H54 (cell line): Measurements from ENCODE around the gene RDM1.

Experiments used
- DNase-seq: peaks from one replicate; pipeline ENCODE4 v3.0.0; 2011; ENCODE audit warnings: low spot score, mixed read lengths; ENCODE audit not compliant: insufficient read length
- FAIRE-seq: peaks from 3 replicates; lab custom pipeline; 2011; peaks lifted over from hg19 to GRCh38; lab: Jason Lieb, UNC
- POLR2A ChIP-seq: IDR thresholded peaks from 2 replicates; pipeline ENCODE4 v1.6.1; 2011; ENCODE audit warnings: low read depth, mild to moderate bottlenecking, low read length

RDM1 gene

DNA sequence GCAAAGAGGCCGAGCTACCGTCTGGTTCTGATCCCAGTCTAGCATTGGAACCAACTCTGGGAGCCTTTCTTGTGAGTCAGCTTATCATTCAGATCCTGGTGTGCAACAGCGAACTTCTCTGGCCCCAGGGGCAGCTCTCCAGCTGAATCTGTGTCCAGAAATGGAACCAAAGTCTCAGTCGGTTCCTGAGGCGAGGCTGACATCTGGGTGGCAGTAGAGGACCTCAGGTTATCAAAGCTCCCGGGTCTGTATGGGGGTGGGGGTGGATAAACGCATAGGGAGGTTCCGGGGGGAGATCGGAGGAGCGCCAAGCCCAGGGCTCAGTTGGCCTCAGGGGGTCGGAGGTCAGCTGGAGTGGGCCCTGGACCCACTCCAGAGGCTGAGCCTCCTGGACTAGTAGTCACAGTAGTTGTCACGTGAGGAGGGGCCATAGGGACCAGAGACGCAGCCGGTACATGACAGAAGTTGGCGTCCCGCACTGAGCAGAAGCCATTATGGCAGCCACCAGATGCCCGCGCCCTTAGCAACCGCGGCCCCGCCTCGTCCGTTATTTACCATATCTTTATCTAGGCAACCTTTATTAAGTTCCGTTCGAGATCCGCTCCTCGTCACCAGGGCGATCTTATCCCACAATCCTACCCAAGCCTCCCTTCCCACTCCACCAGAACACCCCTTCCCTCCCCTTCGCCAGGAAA lies 12.9 kb downstream of the RDM1 start:
- TF ChIP-seq POLR2A: no peak
- no peak for DNase-seq
- no peak for FAIRE-seq

DNA sequence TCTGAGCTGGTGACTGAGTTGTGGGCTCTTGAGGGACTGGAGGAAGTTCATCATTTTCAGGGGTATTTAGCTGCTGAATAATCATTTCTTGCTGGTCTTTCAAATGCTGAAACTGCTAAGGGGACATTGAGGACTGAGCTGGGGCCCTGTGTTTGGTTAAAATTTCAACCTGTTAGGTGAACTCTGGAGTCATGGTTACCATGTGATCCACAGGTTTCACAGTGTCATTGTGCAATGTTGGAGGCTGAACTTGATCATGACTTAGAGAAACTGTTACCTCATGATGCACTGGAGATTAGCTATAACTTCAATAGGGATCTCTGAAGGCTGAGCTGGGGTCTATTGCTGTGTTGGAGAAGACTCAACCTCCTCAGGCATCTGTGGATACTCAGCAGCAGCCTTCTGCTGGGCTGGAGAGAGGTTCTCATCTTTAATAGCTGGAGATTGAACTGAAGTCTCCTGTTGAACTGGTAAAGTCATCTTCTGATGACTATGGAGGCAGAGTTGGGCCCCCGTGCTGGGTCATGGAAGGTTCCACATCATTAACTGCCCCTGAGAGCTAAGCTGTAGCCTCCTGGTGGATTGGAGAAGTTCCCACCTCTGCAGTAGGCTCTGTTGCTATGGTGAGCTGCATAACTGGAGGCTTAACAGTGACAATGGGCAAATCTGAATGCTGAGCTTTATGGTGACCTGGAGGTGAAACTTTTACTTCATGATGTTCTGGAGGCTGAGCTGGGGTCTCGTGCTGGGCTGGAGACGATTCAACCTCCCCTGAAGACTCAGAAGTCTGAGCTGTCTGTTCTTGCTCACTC lies 15.2 kb downstream of the RDM1 start:
- FAIRE-seq: no peak
- TF ChIP-seq POLR2A: no peak
- no peak for DNase-seq

DNA sequence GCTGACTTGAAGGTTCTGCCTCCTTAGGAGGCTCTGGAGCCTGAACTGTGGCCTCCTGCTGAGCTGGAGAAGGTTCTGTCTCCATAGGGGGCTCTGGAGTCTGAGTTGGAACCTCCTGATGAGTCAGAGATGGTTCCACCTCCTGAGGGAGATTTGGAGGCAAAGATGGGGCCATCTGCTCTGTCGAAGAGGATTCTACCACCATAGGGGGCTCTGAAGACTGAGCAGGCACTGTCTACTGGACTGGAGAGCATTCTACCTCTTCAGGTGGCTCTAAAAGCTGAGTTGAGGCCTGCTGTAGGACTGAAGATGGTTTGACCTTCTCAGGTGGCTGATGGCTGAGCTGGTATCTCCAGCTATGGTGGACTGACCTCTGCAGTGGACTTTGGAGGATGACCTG lies 16.2 kb downstream of the RDM1 start:
- FAIRE-seq: no peak
- TF ChIP-seq POLR2A: no peak
- no peak for DNase-seq

DNA sequence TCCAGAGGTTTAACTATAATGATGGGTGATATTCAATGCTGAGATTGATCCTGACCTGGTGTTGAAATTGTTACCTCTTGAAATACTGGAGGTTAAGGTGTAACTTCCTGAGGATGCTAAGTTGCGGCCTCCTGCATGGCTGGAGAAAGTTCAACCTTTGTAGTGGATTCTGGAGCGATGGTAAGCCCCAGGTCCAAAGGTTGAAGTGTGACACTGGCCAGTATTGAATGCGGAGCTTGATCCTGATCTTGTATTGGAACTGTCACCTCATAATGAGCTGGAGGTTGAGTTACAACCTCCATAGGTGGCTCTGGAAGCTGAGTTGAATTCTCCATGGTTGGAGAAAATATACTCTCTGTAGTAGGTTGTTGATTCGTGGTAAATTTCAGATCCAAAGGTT lies 17.0 kb downstream of the RDM1 start:
- DNase-seq (no peak), FAIRE-seq (no peak)
- TF ChIP-seq POLR2A: no peak

DNA sequence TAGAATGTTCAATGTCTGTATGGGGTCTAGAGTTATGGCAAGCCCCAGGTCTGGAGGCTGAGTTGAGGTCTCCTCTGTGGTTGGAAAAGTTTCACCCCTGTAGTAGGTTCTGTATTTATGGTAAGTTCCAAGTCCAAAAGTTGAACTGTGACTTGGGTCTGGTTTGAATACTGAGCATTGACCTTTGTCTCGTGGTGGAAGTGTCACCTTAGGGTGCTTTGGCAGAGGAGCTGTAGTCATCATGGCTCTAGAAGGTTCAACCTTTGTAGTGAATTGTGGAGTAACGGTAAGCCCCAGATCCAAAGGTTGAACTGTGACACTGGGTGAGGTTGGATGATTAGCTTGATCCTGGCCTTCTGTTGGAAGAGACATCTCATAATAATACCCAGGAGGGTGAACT lies 17.6 kb downstream of the RDM1 start:
- FAIRE-seq (no peak), DNase-seq (no peak)
- TF ChIP-seq POLR2A: no peak

DNA sequence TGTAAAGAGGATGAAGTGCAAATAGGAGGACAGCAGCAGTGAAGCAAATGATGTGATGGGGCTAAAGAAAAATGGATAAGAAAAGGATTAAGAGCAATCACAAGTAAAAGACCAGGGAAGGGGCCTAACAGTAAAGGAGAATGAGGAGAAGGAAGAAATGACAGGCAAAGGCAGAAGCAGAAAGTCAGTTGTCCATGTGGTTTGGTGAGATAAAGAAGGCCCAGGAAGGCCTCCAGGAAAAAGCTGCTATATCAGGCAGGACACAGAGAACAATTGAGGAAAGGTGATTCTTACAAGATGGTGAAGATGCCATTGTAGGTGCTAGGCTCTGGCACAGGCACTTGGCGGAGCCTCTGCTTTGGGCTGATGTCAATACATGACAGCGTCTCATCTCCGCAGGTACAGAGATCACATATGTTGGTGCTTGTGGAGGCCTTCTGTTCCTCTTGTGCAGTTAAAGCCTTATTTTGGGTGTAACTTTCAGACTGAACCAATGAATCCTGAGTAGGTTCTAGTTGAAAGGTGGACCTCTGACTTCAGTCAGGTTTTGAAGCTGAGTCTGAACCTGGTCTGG lies 18.1 kb downstream of the RDM1 start:
- DNase-seq (no peak), FAIRE-seq (no peak)
- no peak for TF ChIP-seq POLR2A

DNA sequence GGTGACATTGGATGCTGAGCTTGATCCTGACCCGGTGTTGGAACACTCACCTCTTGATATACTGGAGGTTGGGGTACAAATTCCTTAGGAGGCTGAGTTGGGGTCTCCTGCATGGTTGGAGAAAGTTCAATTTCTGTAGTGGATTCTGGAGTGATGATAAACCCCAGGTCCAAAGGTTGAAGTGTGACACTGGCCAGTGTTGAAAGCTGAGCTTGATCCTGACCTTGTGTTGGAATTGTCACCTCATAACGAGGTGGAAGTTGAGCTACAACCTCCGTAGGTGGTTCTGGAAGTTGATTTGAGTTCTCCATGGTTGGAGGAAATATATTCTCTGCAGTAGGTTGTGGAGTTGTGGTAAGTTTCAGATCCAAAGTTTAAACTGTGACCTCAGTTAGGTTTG lies 21.2 kb downstream of the RDM1 start:
- FAIRE-seq: no peak

DNA sequence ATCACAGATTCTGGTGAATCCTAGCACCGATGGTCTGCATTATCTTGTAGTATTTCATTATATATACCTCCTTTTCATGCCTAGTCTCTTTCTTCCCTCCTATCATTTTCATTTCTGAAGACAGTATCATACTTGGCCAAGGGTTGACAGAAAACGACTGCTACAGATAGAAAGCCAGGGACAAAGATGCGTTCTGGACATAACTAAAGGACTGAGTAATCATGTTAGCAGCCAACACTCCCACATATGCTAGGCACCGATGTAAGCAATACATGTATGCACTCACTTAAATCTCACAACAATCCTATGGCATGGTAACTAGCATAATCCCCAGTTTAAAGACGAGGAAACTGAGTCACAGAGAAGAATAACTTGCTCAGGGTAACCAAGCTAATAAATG lies 22.9 kb downstream of the RDM1 start:
- FAIRE-seq (no peak), DNase-seq (no peak)
- no peak for TF ChIP-seq POLR2A

More for the DNA sequence above, 21.2 kb downstream of the RDM1 start:
- DNase-seq: no peak
- TF ChIP-seq POLR2A: no peak

DNA sequence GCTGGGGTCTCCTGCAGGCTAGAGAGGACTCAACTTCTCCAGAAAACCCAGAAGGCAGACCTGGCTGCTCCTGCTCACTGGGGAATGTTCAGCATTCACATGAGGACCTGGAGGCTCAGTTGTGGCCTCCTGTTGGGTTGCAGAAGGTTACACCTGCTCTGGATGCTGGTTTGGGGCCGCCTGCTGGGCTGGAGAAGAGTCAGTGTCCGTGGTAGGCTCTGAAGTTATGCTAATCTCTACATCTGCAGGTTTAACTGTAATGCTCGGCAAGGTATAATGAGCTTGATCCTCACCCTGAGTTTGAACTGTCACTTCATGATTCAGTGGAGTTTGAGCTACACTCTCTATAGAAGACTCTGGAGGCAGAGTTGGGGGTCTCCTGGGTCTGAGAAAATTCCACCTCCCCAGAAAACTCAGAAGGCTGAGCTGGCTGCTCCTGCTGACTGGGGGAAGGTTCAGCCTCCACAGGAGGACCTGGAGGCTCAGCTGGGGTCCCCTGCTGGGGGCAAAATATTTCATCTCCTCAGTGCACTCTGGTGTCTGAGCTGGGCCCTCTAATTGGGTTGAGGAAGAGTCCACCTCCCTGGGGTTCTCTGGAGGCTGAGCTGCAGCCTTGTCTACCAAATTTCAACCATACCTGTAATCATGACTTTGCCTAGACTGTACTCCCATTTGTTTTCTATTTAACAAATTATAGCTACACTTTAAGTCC lies 23.5 kb downstream of the RDM1 start:
- FAIRE-seq (no peak), DNase-seq (no peak)
- no peak for TF ChIP-seq POLR2A

DNA sequence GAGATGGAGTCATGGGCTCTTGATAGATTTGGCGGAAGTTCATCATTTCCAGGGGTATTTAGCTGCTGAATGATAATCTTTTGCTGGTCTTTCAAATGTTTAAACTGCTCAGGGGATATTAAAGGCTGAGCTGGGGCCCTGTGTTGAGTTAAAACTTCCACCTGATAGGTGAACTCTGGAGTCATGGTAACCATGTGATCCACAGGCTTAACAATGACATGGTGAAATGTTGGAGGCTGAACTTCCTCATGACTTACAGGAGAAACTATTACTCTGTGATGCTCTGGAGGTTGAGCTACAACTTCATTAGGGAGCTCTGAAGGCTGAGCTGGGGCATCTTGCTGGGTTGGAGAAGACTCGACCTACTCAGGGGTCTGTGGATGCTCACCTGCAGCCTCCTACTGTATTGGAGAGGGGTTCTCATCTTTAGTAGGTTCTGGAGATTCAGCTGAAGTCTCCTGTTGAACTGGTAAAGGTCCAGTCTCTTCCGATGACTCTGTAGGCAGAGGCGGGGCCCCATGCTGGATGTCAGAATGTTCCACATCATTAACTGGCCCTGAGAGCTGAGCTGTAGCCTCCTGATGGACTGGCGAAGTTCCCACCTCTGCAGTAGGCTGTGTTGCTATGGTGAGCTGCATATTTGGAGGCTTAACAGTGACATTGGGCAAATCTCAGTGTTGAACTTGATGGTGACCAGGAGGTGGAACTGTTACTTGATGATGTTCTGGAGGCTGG lies 24.2 kb downstream of the RDM1 start:
- no peak for DNase-seq
- no peak for TF ChIP-seq POLR2A
- FAIRE-seq: no peak

DNA sequence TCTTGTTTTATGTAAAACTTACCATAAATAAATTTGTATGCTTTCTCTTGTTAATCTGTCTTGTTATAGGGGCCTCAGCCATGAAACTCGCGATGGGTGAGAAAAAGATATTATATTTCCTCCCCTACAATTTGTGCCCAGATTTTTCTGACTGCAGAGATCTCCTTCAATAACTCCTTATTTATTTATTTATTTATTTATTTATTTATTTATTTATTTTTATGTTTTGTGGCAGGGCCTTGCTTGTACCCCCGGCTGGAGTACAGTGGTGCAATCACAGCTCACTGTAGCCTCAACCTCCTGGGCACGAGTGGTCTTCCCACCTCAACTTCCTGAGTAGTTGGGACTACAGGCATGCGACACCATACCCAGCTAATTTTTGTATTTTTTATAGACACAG lies 27.1 kb downstream of the RDM1 start:
- FAIRE-seq (no peak), DNase-seq (no peak)
- no peak for TF ChIP-seq POLR2A

DNA sequence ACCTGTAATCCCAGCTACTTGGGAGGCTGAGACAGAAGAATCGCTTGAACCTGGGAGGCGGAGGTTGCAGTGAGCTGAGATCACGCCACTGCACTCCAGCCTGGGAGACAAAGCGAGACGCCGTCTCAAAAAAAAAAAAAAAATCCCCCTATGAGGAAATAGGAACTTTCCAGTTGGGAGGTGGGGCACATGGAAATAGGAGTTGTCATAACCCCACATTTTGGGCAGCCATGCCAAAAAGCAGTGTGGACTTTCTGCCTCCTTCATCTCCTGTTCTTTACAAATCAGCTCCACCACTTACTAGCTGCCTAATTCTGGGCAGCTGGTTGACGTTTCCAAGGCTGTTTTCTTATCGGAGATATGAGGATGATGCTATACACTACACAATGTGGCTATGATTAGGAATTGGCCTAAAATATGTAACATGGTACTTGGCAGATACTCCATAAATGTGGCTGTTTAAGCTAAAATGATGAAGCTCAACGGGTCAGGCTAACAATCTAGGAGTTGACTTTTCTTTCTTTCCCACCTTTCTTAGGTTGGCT lies 28.9 kb downstream of the RDM1 start:
- no peak for DNase-seq
- FAIRE-seq: no peak

More for the DNA sequence above, 28.9 kb downstream of the RDM1 start:
- TF ChIP-seq POLR2A: no peak
